Uterus (tissue), 2 donors: ENCODE data around the gene BDKRB2.

Experiments used
- CTCF ChIP-seq, 4 experiments: fragments of 200-600 bp in 2 of 4; fragments of 450-650 bp in 2 of 4; sonication (generic) in 2 of 4; IDR thresholded peaks; one replicate each; pipeline ENCODE4 v1.5.1; 2016 to 2019; ENCODE audit warnings: antibody characterized with exemption in 4 of 4, mild to moderate bottlenecking in 2 of 4, moderate library complexity in 1 of 4
- POLR2A ChIP-seq, 2 donors: fragments of 450-650 bp; IDR thresholded peaks; one replicate each; pipeline ENCODE4 v1.6.1; 2016; ENCODE audit warnings: antibody characterized with exemption in 2 of 2, mild to moderate bottlenecking in 1 of 2, moderate library complexity in 1 of 2

- TF ChIP-seq CTCF (IDR thresholded peaks at IDR 0.05): no peak
- TF ChIP-seq POLR2A (IDR thresholded peaks at IDR 0.05): no peak
Observed at GRCh38 chr14:96261053-96261452, 56.4 kb downstream of the BDKRB2 start.
